HFF-Myc (cell line): ENCODE results near the gene SPTLC1.
"Not testable (repeated sequence)": the region's sequence is repeated elsewhere in the genome, so short reads cannot be mapped to it uniquely, and the experiment has no call there.

Experiments
- DNase-seq: peaks from one replicate; pipeline ENCODE4 v3.0.0-alpha.2; 2011; ENCODE audit warnings: low read depth; ENCODE audit errors: extremely low read depth
- H3K4me3 ChIP-seq: replicated peaks from 2 replicates; pipeline ENCODE4 v1.5.1; 2011; ENCODE audit warnings: low read depth, mild to moderate bottlenecking, control low read depth, low read length
- CTCF ChIP-seq: IDR thresholded peaks from 2 replicates; pipeline ENCODE4 v1.5.1; 2012; ENCODE audit warnings: mild to moderate bottlenecking, low read depth, low read length, control low read depth; ENCODE audit errors: missing control alignments

SPTLC1 gene

GRCh38 chr9:92158097-92158601 lies 42.9 kb upstream of the SPTLC1 start:
- TF ChIP-seq CTCF = no peak
- no peak overlapping the region for H3K4me3 ChIP-seq
- DNase-seq = no peak

GRCh38 chr9:92155736-92156135 lies 40.5 kb upstream of the SPTLC1 start:
- H3K4me3 ChIP-seq, DNase-seq: not testable (repeated sequence)

GRCh38 chr9:92155221-92155620 lies 40.0 kb upstream of the SPTLC1 start:
- no peak for TF ChIP-seq CTCF
- H3K4me3 ChIP-seq = no peak overlapping the region
- DNase-seq = no peak

- not testable (repeated sequence) for H3K4me3 ChIP-seq
- DNase-seq = peak; percentile 77
Measured at GRCh38 chr9:92153466-92154415, 38.5 kb upstream of the SPTLC1 start.

GRCh38 chr9:92151691-92152393 lies 36.6 kb upstream of the SPTLC1 start:
- no peak for TF ChIP-seq CTCF
- H3K4me3 ChIP-seq = no peak overlapping the region
- no peak for DNase-seq

GRCh38 chr9:92150501-92151470 lies 35.6 kb upstream of the SPTLC1 start:
- H3K4me3 ChIP-seq, DNase-seq: not testable (repeated sequence)

- no peak for DNase-seq
- no peak overlapping the region for H3K4me3 ChIP-seq
- TF ChIP-seq CTCF = no peak
Measured at GRCh38 chr9:92147852-92148180, 32.6 kb upstream of the SPTLC1 start.
